GM12874 (cell line): ENCODE data around the gene FLNB.

Experiments
- TF ChIP-seq, protein P1 (sequence below): IDR thresholded peaks from 2 replicates; pipeline ENCODE4 v1.5.1; 2011; ENCODE audit warnings: low read depth, mild to moderate bottlenecking, control low read depth, low read length, moderate library complexity; ENCODE audit not compliant: insufficient read depth

Gene FLNB

GRCh38 chr3:58121183-58121582, 113.0 kb downstream of the FLNB start:
- TF ChIP-seq, protein P1, sequence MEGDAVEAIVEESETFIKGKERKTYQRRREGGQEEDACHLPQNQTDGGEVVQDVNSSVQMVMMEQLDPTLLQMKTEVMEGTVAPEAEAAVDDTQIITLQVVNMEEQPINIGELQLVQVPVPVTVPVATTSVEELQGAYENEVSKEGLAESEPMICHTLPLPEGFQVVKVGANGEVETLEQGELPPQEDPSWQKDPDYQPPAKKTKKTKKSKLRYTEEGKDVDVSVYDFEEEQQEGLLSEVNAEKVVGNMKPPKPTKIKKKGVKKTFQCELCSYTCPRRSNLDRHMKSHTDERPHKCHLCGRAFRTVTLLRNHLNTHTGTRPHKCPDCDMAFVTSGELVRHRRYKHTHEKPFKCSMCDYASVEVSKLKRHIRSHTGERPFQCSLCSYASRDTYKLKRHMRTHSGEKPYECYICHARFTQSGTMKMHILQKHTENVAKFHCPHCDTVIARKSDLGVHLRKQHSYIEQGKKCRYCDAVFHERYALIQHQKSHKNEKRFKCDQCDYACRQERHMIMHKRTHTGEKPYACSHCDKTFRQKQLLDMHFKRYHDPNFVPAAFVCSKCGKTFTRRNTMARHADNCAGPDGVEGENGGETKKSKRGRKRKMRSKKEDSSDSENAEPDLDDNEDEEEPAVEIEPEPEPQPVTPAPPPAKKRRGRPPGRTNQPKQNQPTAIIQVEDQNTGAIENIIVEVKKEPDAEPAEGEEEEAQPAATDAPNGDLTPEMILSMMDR: no peak

DNA sequence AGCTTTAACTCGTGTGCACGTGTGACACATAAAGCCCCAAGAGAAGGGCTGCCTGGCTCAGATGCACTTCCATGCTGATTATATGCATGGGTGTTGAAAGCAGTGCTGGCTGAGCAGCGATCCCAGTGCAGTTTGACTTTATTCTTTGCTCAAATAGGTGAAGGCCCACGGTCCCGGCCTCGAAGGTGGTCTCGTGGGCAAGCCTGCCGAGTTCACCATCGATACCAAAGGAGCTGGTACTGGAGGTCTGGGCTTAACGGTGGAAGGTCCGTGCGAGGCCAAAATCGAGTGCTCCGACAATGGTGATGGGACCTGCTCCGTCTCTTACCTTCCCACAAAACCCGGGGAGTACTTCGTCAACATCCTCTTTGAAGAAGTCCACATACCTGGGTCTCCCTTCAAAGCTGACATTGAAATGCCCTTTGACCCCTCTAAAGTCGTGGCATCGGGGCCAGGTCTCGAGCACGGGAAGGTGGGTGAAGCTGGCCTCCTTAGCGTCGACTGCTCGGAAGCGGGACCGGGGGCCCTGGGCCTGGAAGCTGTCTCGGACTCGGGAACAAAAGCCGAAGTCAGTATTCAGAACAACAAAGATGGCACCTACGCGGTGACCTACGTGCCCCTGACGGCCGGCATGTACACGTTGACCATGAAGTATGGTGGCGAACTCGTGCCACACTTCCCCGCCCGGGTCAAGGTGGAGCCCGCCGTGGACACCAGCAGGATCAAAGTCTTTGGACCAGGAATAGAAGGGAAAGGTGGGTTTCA, 114.9 kb downstream of the FLNB start:
- TF ChIP-seq, protein P1: no peak

GRCh38 chr3:58124387-58124786, 116.2 kb downstream of the FLNB start:
- TF ChIP-seq, protein P1: no peak

- TF ChIP-seq, protein P1: no peak
Observed at GRCh38 chr3:58129041-58129770, 121.0 kb downstream of the FLNB start.

DNA sequence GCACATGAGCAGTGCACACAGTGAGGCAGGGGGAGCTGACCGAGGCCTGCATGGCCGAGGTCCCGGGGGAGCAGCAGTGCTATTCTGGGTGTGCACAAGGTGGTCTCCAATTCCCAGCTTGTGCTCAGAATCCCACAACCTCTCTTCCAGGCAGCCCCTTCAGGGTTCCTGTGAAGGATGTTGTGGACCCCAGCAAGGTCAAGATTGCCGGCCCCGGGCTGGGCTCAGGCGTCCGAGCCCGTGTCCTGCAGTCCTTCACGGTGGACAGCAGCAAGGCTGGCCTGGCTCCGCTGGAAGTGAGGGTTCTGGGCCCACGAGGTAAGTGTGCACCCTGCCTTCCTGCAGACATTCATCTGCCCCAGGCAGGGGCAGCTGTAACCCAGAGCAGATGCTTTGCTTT, 122.4 kb downstream of the FLNB start:
- TF ChIP-seq, protein P1: no peak

DNA sequence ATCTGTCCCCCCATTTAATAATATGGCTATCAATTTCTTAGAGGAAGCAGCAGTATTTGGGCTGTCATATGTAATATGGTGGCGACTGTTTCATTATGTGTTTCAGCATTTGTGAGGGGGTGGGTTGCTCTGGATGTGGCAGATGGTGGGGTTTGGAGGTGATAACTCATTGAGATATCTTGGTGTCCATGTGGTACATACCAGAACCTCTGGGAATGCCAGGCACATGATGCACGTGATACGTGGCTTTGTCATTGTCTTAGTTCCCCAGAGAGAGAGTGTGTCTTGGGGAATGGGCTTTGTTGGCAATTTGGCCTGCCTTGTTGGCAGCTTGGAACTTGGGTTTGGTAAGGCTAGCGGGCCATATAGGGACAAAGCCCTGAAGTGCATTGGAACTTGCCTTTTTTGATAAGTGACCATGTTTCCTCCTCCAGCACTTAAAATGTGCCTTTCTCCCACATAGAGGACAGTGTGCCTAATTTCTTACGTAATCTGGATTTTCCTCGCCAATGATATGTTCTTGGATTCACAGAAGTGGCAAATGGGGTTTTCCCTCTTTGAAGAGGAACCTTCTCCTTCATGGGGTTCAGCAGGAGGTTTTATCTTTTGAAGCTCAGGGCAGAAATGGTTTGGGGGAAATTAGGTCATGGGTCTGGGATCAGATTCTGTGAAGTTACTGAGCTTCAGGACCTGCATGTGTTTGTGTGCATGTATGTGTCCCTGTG, 123.0 kb downstream of the FLNB start:
- TF ChIP-seq, protein P1: no peak

GRCh38 chr3:58132850-58133249, 124.6 kb downstream of the FLNB start:
- TF ChIP-seq, protein P1: no peak
